Right lobe of liver (tissue), 4 donors: ENCODE results near the gene IGLL1.

ENCODE experiments used
- CTCF ChIP-seq, 4 donors: fragments of 200-600 bp in 3 of 4; fragments of 450-650 bp in 1 of 4; IDR thresholded peaks; one replicate each; pipeline versions ENCODE4 v1.5.1 to v1.8.0; 2016 to 2022; ENCODE audit warnings: antibody characterized with exemption in 4 of 4, mild to moderate bottlenecking in 2 of 4
- POLR2A ChIP-seq: fragments of 450-650 bp; IDR thresholded peaks from one replicate; pipeline ENCODE4 v1.6.1; 2017; ENCODE audit warnings: antibody characterized with exemption, mild to moderate bottlenecking
- donor health status: DM: no; HTN: no; CAD: no.
- donor health status: DM: no; HTN: no; CAD: no.
- donor health status: DM: no; HTN: yes; CAD: no.

GRCh38 chr22:23569291-23569690 lies 10.8 kb downstream of the IGLL1 start:
- no peak for TF ChIP-seq CTCF (IDR thresholded peaks at IDR 0.05)
- no peak for TF ChIP-seq POLR2A
